ENCODE measurements around the gene WDR49. TPM values are rescaled to one million over a fixed set of nuclear protein-coding genes. Genes with fewer than 3 reads are reported as not detected.

WDR49 gene
- total RNA-seq, 1 experiment from 2014 or later, result 1.3 TPM

- Histone ChIP-seq H3K79me2 (ENCODE audit: insufficient read depth, low read length) (no peaks in the 10 kb centered on the region), H2BK120ac (ENCODE audit: low read depth, low read length, poor library complexity, severe bottlenecking) (no peak overlapping the region), H3K79me1 (ENCODE audit: insufficient read depth, low read depth, low read length, poor library complexity, severe bottlenecking) (no peaks in the 10 kb centered on the region), H3K14ac (ENCODE audit: insufficient read depth, low read length) (no peak overlapping the region), H3K23me2 (ENCODE audit: insufficient read length, low read depth, low read length, poor library complexity, severe bottlenecking) (no peaks in the 10 kb centered on the region), H3K4ac (ENCODE audit: low read depth, low read length) (no peak overlapping the region), H3K56ac (ENCODE audit: insufficient read length, low read depth, low read length) (no peak overlapping the region), H4K20me1 (ENCODE audit: control insufficient read depth, insufficient read depth, insufficient read length) (no peaks in the 10 kb centered on the region), H3K4me1 (ENCODE audit: insufficient read depth, low read length) (no peaks in the 10 kb centered on the region), H3K9me3 (ENCODE audit: control insufficient read depth, low read depth, low read length) (no peaks in the 10 kb centered on the region), H2BK20ac (ENCODE audit: low read depth, low read length, poor library complexity, severe bottlenecking) (no peak overlapping the region), H3K27me3 (ENCODE audit: insufficient read depth, low read length) (no peaks in the 10 kb centered on the region), H2BK15ac (ENCODE audit: low read depth, low read length) (no peak overlapping the region), H3K18ac (ENCODE audit: insufficient read length, low read depth, low read length) (no peak overlapping the region), H4K91ac (ENCODE audit: insufficient read length, low read depth, low read length) (no peak overlapping the region), H3K27ac (ENCODE audit: insufficient read length, low read depth, low read length) (no peak overlapping the region), H4K5ac (ENCODE audit: insufficient read length, low read depth, low read length) (no peak overlapping the region), H2BK12ac (ENCODE audit: insufficient read length, low read depth, low read length) (no peak overlapping the region), H2AK5ac (ENCODE audit: insufficient read length, low read length) (no peak overlapping the region), H3T11ph (ENCODE audit: low read length) (no peak overlapping the region), H2BK5ac (ENCODE audit: insufficient read length, low read length) (no peak overlapping the region), H3K4me2 (ENCODE audit: insufficient read depth, insufficient read length, low read length) (no peak overlapping the region), H4K8ac (replicated peaks; ENCODE audit: insufficient read length, low read depth, low read length) (no peak overlapping the region), H2AFZ (ENCODE audit: low read length) (no peak overlapping the region), H3K9ac (ENCODE audit: extremely low read depth, insufficient read length, low read length) (no peak overlapping the region), H3K23ac (ENCODE audit: insufficient read length, low read depth, low read length) (no peak overlapping the region)
- H3K36me3 Mint-ChIP-seq (ENCODE audit: insufficient read depth in 1 of 3, low read depth in 3 of 3), result peaks cover 0 to 3% (median 0%) of the 10 kb centered on the region in 3 experiments; a peak in 3 of 7 replicates
- peak overlapping the region in 1 of 3 experiments; percentile 55; a peak in 4 of 7 replicates for H3K27ac Mint-ChIP-seq
- H3K27me3 Mint-ChIP-seq (ENCODE audit: low read depth), result no peaks in the 10 kb centered on the region
- peaks cover 0 to 5% of the 10 kb centered on the region in 2 experiments; a peak in 2 of 4 replicates for H3K4me1 Mint-ChIP-seq
- peaks cover 4 to 8% of the 10 kb centered on the region in 2 experiments; a peak in 4 of 5 replicates for H3K9me3 Mint-ChIP-seq
- H3K4me3 Mint-ChIP-seq, result no peak overlapping the region
- WGBS (ENCODE audit: extremely low coverage, insufficient read length, low lambda C conversion rate), result no CpG with 5 or more reads among the region's 2 CpGs
- DNase-seq, result no peak
- TF ChIP-seq, protein P1, sequence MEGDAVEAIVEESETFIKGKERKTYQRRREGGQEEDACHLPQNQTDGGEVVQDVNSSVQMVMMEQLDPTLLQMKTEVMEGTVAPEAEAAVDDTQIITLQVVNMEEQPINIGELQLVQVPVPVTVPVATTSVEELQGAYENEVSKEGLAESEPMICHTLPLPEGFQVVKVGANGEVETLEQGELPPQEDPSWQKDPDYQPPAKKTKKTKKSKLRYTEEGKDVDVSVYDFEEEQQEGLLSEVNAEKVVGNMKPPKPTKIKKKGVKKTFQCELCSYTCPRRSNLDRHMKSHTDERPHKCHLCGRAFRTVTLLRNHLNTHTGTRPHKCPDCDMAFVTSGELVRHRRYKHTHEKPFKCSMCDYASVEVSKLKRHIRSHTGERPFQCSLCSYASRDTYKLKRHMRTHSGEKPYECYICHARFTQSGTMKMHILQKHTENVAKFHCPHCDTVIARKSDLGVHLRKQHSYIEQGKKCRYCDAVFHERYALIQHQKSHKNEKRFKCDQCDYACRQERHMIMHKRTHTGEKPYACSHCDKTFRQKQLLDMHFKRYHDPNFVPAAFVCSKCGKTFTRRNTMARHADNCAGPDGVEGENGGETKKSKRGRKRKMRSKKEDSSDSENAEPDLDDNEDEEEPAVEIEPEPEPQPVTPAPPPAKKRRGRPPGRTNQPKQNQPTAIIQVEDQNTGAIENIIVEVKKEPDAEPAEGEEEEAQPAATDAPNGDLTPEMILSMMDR (conservative IDR thresholded peaks at IDR 0.05), result no peak
Measured at GRCh38 chr3:167520266-167521005, 133.3 kb downstream of the WDR49 start.

Measured in H9 (cell line).